Natural killer cell treated with Interleukin-12 subunit alpha and Interleukin-12 subunit beta and Interleukin-15 and Interleukin-18, amount 100 ng/mL, for 72 hours (primary cell): Measurements from ENCODE around the gene ALCAM. TPM values are rescaled to one million over a fixed set of nuclear protein-coding genes. Genes with fewer than 3 reads are reported as not detected.
A peak's percentile ranks its signal among the peaks of the same experiment; 100 is the strongest.
"Not testable (repeated sequence)": the region's sequence is repeated elsewhere in the genome, so short reads cannot be mapped to it uniquely, and the experiment has no call there.

Experiments
- ATAC-seq, 2 donors: fragments of 150-1000 bp; cut with Tn5 transposase in 1 of 2; sonication (Bioruptor Pico), chemical (Tn5 transposase) in 1 of 2; 2 replicates each; pipeline ENCODE4 v1.10.0; 2021
- DNase-seq: peaks from one replicate; pipeline ENCODE4 v3.0.0; 2022; ENCODE audit warnings: low spot score
- H3K27ac Mint-ChIP-seq, 2 donors: 1 replicate in 1 of 2; 2 replicates in 1 of 2; pipeline ENCODE4 v1.8.0; 2022; ENCODE audit warnings: mixed read lengths in 2 of 2, mild to moderate bottlenecking in 1 of 2, moderate library complexity in 1 of 2
- H3K27me3 Mint-ChIP-seq, 2 donors: 1 replicate in 1 of 2; 2 replicates in 1 of 2; pipeline ENCODE4 v1.8.0; 2022; ENCODE audit warnings: mixed read lengths in 2 of 2
- H3K36me3 Mint-ChIP-seq: one replicate; pipeline ENCODE4 v1.8.0; 2022; ENCODE audit warnings: mixed read lengths
- H3K4me1 Mint-ChIP-seq, 2 donors: 1 replicate in 1 of 2; 2 replicates in 1 of 2; pipeline ENCODE4 v1.8.0; 2022; ENCODE audit warnings: low read depth in 2 of 2, mixed read lengths in 2 of 2, mild to moderate bottlenecking in 1 of 2
- H3K4me3 Mint-ChIP-seq: one replicate; pipeline ENCODE4 v1.8.0; 2022; ENCODE audit warnings: mixed read lengths
- H3K9me3 Mint-ChIP-seq: 2 replicates; pipeline ENCODE4 v1.8.0; 2022; ENCODE audit warnings: mixed read lengths
- total RNA-seq, 2 donors: library from RNA; stranded (reverse); gene quantifications; one replicate each; pipeline ENCODE4 v1.2.3, GENCODE V29; 2022

Gene ALCAM
- total RNA-seq, 2 donors from 2014 or later, result 8.0 to 9.0 TPM

DNA sequence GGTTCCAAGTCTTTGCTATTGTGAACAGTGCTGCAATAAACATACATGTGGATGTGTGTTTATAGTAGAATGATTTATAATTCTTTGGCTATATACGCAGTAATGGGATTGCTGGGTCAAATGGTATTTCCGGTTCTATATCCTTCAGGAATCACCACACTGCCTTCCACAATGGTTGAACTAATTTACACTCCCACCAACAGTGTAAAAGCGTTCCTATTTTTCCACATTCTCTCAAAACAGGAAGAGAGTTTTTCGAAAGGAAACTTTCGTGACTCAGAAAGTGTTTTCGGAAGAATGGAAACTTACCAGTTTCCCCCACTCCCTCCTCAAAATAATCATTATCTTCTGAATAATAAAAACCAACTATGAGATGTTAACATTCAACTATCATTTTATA lies 205.8 kb downstream of the ALCAM start:
- no peak overlapping the region for H3K4me3 Mint-ChIP-seq
- DNase-seq (no peak), ATAC-seq (no peak)
- no peaks in the 10 kb centered on the region for H3K9me3 Mint-ChIP-seq
- H3K36me3 Mint-ChIP-seq, result peaks cover 6% of the 10 kb centered on the region
- H3K27me3 Mint-ChIP-seq, result peaks cover 2 to 13% of the 10 kb centered on the region in 2 donors
- no peaks in the 10 kb centered on the region for H3K4me1 Mint-ChIP-seq
- no peak overlapping the region for H3K27ac Mint-ChIP-seq

DNA sequence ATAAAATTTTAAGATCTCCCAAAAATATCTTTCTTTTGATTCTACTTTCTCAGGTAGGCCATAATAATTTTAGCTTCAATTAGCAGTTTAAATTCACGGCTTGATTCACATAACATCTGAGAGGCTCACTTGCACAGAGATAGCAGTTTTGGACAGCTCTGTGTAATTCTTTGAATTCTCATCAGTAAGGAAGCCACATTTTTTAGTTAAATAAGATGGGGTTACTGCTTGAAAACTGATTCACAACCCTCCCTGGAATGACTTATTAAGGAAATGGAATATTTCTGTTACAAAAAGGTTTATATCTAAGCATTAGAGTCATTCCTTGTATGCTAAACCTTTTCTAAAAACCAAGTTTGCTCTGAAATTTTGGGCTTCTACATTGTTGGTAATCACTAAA lies 212.7 kb downstream of the ALCAM start:
- no peak for DNase-seq
- H3K36me3 Mint-ChIP-seq, result no peaks in the 10 kb centered on the region
- ATAC-seq, result no peak
- no peaks in the 10 kb centered on the region for H3K9me3 Mint-ChIP-seq
- no peak overlapping the region for H3K27ac Mint-ChIP-seq
- no peak overlapping the region for H3K4me3 Mint-ChIP-seq
- no peaks in the 10 kb centered on the region for H3K4me1 Mint-ChIP-seq
- no peaks in the 10 kb centered on the region for H3K27me3 Mint-ChIP-seq

DNA sequence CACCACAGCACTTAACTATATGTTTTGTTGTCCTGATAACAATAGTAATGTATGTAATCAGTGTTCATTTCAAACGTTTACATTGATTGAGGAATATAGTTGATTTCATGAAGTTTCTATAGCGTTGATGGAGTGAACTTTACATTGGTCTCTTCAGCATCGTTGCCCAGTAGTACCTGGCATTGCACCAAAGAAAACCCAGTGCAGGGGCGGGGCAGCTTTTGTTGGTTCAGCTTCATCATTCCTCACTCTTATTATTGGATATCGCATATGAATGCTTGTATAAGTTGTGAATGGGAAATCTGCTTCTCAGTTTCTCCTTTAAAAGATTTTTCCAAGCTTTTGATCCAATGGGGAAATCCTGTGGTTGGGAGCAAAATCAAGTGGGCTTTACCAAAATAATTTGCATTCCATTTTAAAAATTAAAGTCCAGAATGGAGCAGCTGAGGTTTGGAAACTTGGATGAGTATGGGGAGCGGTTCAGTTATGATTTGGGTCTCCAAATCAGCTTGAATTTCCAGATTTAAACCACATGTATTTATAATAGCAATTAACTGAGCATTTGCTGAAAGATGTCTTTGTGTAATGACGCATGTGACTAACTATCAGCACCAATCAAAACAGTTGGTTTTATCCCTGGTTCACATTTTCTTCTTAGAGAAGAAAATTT lies 213.7 kb downstream of the ALCAM start:
- H3K9me3 Mint-ChIP-seq, result no peaks in the 10 kb centered on the region
- H3K36me3 Mint-ChIP-seq, result no peaks in the 10 kb centered on the region
- DNase-seq, result no peak
- H3K4me3 Mint-ChIP-seq, result no peak overlapping the region
- no peak overlapping the region for H3K27ac Mint-ChIP-seq
- no peak for ATAC-seq
- no peaks in the 10 kb centered on the region for H3K27me3 Mint-ChIP-seq
- H3K4me1 Mint-ChIP-seq, result no peaks in the 10 kb centered on the region

DNA sequence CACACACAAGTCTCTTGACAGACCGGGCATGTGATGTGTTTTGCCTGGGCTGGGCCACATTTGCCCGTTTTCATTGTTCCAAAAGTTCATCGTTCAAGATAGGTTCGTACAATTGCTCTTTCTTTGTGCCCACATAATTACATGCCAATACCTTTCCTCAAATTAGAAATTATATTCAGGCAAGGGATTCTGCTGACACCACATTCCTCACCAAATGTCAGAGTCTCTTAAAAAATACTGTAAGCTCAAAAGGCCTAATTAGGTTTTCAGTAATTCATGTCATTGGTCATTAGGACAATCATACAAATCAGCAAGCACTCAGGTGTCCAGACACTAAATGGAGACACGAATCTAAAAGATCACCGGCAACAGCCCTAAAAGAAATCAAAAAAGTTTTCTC lies 215.3 kb downstream of the ALCAM start:
- H3K27ac Mint-ChIP-seq, result no peak overlapping the region
- peaks cover 0 to 2% of the 10 kb centered on the region in 2 donors for H3K27me3 Mint-ChIP-seq

DNA sequence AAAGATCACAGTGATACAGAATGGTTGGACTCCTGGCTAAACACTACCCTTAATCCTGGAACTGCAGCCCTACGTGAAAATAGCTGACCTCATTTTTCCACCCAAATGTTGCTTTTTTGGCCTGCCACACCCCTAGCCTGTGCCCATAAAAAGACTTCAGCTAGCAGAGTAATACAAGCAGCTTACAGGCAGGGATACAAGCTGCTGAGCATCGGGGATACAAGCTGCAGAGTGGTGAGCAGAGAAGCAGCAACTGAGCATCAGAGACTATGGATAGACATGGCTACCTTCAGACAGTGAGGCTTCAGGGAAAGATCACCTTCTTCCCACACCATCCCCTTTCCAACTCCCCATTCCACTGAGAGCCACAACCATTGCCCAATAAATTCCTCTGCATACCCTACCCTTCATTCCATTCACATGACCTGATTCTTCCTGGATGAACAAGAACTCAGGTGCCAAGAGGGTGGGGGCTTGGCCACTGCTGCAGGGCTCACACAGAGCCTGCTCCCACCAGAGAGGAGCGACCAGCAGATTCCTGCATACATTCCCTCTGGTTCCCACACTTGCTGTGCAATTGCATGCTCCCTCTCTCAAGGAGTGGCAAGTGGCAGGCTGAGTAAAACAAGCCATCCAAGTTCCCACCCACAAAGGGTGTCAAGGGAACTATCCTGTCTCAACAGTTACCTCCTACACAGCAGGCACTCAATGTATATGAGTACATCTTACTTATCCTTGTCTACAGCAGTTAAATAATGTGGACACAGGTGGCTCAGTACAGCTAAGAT lies 217.5 kb downstream of the ALCAM start:
- H3K4me1 Mint-ChIP-seq, result no peaks in the 10 kb centered on the region
- no peak overlapping the region for H3K4me3 Mint-ChIP-seq
- H3K9me3 Mint-ChIP-seq, result no peaks in the 10 kb centered on the region
- H3K27ac Mint-ChIP-seq, result no peak overlapping the region
- DNase-seq, result no peak
- H3K27me3 Mint-ChIP-seq, result peaks cover 0 to 2% of the 10 kb centered on the region in 2 donors
- ATAC-seq, result peak in 1 of 2 donors; percentile 38
- no peaks in the 10 kb centered on the region for H3K36me3 Mint-ChIP-seq

More for the DNA sequence above, 215.3 kb downstream of the ALCAM start:
- no peaks in the 10 kb centered on the region for H3K4me1 Mint-ChIP-seq
- no peak overlapping the region for H3K4me3 Mint-ChIP-seq
- H3K36me3 Mint-ChIP-seq, result no peaks in the 10 kb centered on the region
- DNase-seq (no peak), ATAC-seq (no peak)
- H3K9me3 Mint-ChIP-seq, result no peaks in the 10 kb centered on the region

DNA sequence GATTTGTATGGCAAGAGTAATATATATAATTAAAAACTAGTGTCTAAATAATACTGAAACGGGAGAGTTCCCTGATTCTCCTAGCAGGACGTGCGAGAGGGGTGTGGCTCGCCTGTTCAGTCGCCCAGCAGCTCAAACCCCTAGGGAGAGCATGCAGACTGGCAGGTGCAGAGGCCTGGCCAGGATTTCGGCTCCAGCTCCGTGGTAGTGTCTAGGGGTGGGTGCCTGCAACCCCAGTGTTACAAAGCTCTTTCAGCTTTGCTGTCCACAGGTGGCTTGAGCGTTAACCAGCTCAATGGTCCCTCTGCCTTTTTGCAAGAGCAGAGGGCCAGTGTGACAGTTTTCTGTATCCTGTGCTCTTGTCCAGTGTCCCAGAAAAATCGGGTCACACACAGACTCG lies 226.6 kb downstream of the ALCAM start:
- peaks cover 0 to 7% of the 10 kb centered on the region in 2 donors for H3K27me3 Mint-ChIP-seq
- H3K4me3 Mint-ChIP-seq, result no peak overlapping the region
- no peak overlapping the region for H3K27ac Mint-ChIP-seq
- H3K9me3 Mint-ChIP-seq, result no peaks in the 10 kb centered on the region
- ATAC-seq (no peak), DNase-seq (no peak)
- H3K4me1 Mint-ChIP-seq, result no peaks in the 10 kb centered on the region
- H3K36me3 Mint-ChIP-seq, result no peaks in the 10 kb centered on the region

DNA sequence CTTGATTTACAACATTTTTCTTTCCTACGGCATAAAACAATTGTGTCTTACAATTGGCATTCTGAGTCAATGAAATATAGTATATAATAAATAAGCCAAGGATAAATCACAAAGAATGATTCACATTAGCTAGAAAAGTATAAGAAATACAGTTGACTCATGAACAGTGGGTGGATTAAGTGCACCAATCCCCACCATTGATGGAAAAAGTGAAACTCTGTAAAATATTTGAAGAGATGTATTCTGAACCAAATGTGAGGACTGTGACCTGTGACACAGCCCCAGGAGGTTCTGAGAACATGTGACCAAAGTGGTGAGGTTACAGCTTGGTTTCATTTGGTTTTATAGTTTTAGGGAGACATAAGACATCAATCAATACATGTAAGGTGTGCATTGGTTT lies 227.5 kb downstream of the ALCAM start:
- no peak for DNase-seq
- no peak for ATAC-seq
- no peak overlapping the region for H3K27ac Mint-ChIP-seq
- H3K36me3 Mint-ChIP-seq, result no peaks in the 10 kb centered on the region
- peaks cover 2 to 7% of the 10 kb centered on the region in 2 donors for H3K27me3 Mint-ChIP-seq
- H3K4me1 Mint-ChIP-seq, result no peaks in the 10 kb centered on the region
- H3K9me3 Mint-ChIP-seq, result no peaks in the 10 kb centered on the region
- H3K4me3 Mint-ChIP-seq, result no peak overlapping the region

DNA sequence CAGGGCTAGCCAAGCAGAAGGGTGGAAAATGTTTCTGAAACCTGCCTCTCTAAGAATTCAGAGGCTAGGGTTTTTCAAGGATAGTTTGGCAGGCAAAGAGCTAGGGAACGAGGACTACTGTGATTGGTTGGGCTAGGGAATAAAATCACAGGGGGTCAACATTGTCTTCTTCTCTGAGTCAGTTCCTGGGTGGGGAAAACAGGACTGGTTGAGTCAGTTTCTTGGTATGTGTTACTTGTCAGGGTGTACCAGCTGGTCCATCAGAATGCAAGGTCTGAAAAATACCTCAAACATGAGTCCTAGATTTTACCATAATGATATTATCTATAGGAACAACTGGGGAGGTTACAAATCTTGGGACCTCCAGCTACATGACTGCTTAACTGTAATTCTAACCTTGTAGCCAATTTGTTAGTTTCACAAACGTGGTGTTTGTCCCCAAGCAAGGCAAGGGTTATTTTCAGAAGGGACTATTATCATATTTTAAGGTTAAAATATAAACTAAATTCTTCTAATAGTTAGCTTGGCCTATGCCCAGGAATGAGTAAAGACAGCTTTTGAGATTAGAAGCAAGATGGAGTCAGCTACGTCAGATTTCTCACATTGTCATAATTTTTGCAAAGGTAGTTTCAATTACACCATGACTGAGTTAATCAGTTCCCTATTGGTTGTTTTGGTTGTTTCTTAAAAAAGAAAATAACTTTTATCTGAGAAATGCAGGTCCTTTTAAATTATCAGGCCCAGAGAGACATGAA lies 231.5 kb downstream of the ALCAM start:
- ATAC-seq (no peak), DNase-seq (no peak)
- H3K9me3 Mint-ChIP-seq, result no peaks in the 10 kb centered on the region

DNA sequence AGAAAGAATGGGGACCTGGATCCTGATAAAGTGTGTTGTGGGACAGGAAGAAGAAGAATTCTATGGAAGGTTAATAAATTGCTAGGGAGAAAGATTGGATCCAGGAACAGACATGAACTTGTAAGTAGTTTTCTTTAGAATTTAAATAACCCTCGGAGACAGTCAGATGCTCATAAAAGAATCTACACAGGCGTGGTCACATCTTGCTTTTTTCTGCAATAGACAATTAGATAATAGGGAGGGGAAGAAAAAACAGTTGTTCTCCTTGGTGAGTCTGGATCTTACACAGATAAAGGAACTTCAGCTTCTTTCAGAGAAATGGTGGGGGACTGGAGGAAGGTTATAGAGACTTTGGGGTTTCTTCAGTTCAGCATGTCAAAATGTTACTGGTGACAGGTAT lies 232.6 kb downstream of the ALCAM start:
- no peaks in the 10 kb centered on the region for H3K9me3 Mint-ChIP-seq
- DNase-seq (no peak), ATAC-seq (no peak)
- no peaks in the 10 kb centered on the region for H3K4me1 Mint-ChIP-seq
- H3K27ac Mint-ChIP-seq, result no peak overlapping the region
- no peak overlapping the region for H3K4me3 Mint-ChIP-seq
- peaks cover 0 to 4% of the 10 kb centered on the region in 2 donors for H3K27me3 Mint-ChIP-seq
- no peaks in the 10 kb centered on the region for H3K36me3 Mint-ChIP-seq

More for the DNA sequence above, 231.5 kb downstream of the ALCAM start:
- Mint-ChIP-seq H3K27me3 (peaks cover under 1 to 4% of the 10 kb centered on the region in 2 donors), H3K36me3 (no peaks in the 10 kb centered on the region), H3K4me3 (no peak overlapping the region), H3K27ac (no peak overlapping the region), H3K4me1 (no peaks in the 10 kb centered on the region)

DNA sequence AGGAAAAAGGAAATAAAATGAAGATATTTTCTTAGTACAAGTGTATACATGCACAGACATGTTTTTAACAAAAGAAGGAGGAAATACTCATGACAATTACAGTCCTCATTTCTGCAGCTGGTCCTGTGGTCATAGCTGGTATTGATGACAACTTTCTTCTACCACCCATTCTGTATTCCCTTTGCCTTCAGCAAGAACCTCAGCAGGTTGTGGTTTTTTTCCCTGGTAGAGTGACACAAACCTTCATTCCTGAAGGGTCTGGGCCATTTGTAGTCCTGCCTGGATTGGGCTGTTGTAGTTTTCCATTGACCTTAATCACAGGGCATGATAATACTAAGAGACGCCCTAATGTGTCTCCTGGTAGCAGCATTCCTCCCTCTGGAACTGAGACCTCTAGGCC lies 235.0 kb downstream of the ALCAM start:
- ATAC-seq, H3K4me3 Mint-ChIP-seq, H3K27ac Mint-ChIP-seq, H3K9me3 Mint-ChIP-seq, H3K27me3 Mint-ChIP-seq, H3K4me1 Mint-ChIP-seq, DNase-seq, H3K36me3 Mint-ChIP-seq: not testable (repeated sequence)

DNA sequence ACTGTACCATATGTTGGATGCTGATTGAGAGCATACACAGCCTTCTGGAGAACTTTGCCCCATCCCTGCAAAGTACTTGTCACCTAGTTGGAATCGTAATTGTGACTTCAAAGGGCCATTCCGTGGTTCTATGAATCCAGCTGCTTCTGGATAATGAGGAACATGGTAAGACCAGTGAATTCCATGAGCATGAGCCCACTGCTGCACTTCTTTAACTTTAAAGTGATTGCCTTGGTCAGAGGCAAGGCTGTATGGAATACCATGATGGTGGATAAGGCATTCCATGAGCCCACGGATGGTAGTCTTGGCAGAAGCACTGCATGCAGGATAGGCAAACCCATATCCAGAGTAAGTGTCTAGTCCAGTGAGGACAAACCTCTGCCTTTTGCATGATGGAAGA lies 235.6 kb downstream of the ALCAM start:
- not testable (repeated sequence) for ATAC-seq, DNase-seq, H3K27ac Mint-ChIP-seq, H3K4me3 Mint-ChIP-seq, H3K36me3 Mint-ChIP-seq, H3K4me1 Mint-ChIP-seq, H3K9me3 Mint-ChIP-seq, H3K27me3 Mint-ChIP-seq

DNA sequence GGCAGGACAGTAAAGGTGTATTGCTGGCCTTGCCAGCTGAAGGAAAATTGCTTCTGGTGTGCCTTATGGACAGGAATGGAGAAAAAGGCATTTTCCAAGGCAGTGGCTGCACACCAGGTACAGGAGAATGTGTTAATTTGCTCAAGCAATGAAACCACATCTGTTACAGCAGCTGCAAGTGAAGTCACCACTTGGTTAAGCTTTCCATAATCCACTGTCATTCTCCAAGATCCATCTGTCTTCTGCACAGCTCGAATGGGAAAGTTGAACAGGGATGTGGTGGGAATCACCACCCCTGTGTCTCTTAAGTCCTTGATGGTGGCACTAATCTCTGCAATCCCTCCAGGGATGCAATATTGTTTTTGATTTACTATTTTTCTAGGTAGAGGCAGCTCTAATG lies 236.8 kb downstream of the ALCAM start:
- H3K9me3 Mint-ChIP-seq, ATAC-seq, H3K27ac Mint-ChIP-seq, H3K4me3 Mint-ChIP-seq, DNase-seq, H3K27me3 Mint-ChIP-seq, H3K4me1 Mint-ChIP-seq, H3K36me3 Mint-ChIP-seq: not testable (repeated sequence)

DNA sequence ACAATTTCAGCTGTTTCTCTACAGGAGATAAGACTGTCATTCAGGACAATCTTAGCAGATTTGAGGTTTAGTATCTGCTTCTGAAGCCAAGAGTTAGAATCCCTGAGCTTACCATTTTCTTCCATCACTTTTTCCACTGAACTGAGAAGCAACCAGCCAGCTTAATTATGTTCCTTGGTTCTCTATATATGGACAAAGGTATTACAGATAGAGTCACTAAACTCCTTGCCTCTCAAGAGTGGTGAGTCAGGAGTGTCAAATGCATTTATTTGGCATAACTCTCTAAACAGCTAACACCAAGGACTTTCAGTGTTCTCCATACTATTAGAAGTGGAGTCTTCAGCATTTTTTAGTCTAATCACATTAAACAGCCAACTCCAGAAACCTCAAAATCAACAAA lies 239.3 kb downstream of the ALCAM start:
- H3K27me3 Mint-ChIP-seq, result no peaks in the 10 kb centered on the region
- H3K4me1 Mint-ChIP-seq, result no peaks in the 10 kb centered on the region
- ATAC-seq (no peak), DNase-seq (no peak)
- no peak overlapping the region for H3K4me3 Mint-ChIP-seq
- H3K9me3 Mint-ChIP-seq, result no peaks in the 10 kb centered on the region
- no peak overlapping the region for H3K27ac Mint-ChIP-seq
- no peaks in the 10 kb centered on the region for H3K36me3 Mint-ChIP-seq

DNA sequence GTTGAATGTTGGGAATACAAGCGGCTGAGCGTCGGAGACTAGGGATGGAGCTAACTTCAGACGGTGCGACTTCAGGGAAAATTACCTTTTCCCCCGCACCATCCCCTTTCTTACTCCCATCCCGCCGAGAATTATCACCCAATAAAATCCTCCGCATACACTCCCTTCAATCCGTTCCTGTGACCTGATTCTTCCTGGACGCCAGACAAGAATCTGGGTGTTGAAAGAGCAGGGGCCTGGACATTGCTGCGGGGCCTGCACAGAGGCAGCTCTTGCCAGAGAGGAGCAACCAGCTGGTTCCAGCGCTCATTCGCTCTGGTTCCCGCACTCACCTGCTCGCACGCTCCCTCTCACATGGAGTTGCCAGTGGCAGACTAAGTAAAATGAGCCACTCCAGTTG lies 241.9 kb downstream of the ALCAM start:
- Mint-ChIP-seq H3K27me3 (no peaks in the 10 kb centered on the region), H3K27ac (no peak overlapping the region), H3K4me3 (no peak overlapping the region), H3K36me3 (no peaks in the 10 kb centered on the region), H3K9me3 (no peaks in the 10 kb centered on the region), H3K4me1 (no peaks in the 10 kb centered on the region)
- no peak for DNase-seq
- peak in 1 of 2 donors; percentile 33 for ATAC-seq
